Smooth muscle cell of bladder (primary cell): Measurements from ENCODE around the gene OR2A5. TPM values are rescaled to one million over a fixed set of nuclear protein-coding genes. Genes with fewer than 3 reads are reported as not detected.

ENCODE experiments used
- total RNA-seq: library from RNA; depleted of rRNA; stranded (reverse); fragments of >200 nt; gene quantifications from 2 replicates; pipeline ENCODE4 v1.2.3, GENCODE V29; 2014

OR2A5 gene
- not detected in 2 replicates for total RNA-seq

GRCh38 chr7:144048648-144049047, at the start of gene OR2A5:
TSS of gene OR2A5 (plus strand) at chr7:144048948. CDS start at chr7:144050402, 1,454 bp downstream.

GRCh38 chr7:144000020-144000419, 48.7 kb upstream of the OR2A5 start, which contains the start of gene OR6B1:
TSS of gene OR6B1 (plus strand) at chr7:144000320. CDS start at chr7:144003997, 3,677 bp downstream.

GRCh38 chr7:144069511-144069910, 20.8 kb downstream of the OR2A5 start, which contains the start of gene OR2A25:
TSS of gene OR2A25 (plus strand) at chr7:144069811. CDS start at chr7:144074220, 4,409 bp downstream.

GRCh38 chr7:144085978-144086377, 37.2 kb downstream of the OR2A5 start, which contains the start of gene OR2A12:
TSS of gene OR2A12 (plus strand) at chr7:144086278. CDS start at chr7:144095108, 8,830 bp downstream.

Other genes with a start within 250 kb of the OR2A5 start
- 51.2 and 66.3 TPM in 2 replicates for gene TCAF1, start 146.8 kb upstream of the OR2A5 start, total RNA-seq
- not detected in 2 replicates for gene OR2F2, start 113.7 kb upstream of the OR2A5 start, total RNA-seq
- gene OR2F1, start 94.1 kb upstream of the OR2A5 start, total RNA-seq: not detected in 2 replicates
- gene OR6B1, start 48.6 kb upstream of the OR2A5 start, total RNA-seq: not detected in 2 replicates
- gene OR2A25, start 20.9 kb downstream of the OR2A5 start, total RNA-seq: not detected in 2 replicates
- not detected in 2 replicates for gene OR2A12, start 37.3 kb downstream of the OR2A5 start, total RNA-seq
- not detected in 2 replicates for gene OR2A2, start 60.6 kb downstream of the OR2A5 start, total RNA-seq
- gene OR2A14, start 74.2 kb downstream of the OR2A5 start, total RNA-seq: not detected in 2 replicates
- gene CTAGE4, start 134.5 kb downstream of the OR2A5 start, total RNA-seq: 0.14 and 0.28 TPM in 2 replicates
- 0.55 and 1.3 TPM in 2 replicates for gene ARHGEF35, start 146.9 kb downstream of the OR2A5 start, total RNA-seq
- under 0.01 TPM in 1 of 2 replicates, not detected in the other for gene OR2A42, start 190.7 kb downstream of the OR2A5 start, total RNA-seq
- gene OR2A7, start 215.8 kb downstream of the OR2A5 start, total RNA-seq: 0.09 and 0.14 TPM in 2 replicates
- gene CTAGE8, start 220.3 kb downstream of the OR2A5 start, total RNA-seq: 0.28 TPM in 1 of 2 replicates, not detected in the other